ENCODE measurements around the gene KLHL25. TPM values are rescaled to one million over a fixed set of nuclear protein-coding genes. Genes with fewer than 3 reads are reported as not detected.
A peak's percentile ranks its signal among the peaks of the same experiment; 100 is the strongest.

Gene KLHL25
- total and polyA plus RNA-seq, 7 donors: 3.0 to 9.0 (median 5.7) TPM

GRCh38 chr15:85750319-85751290 lies 44.1 kb downstream of the KLHL25 start:
- Histone ChIP-seq H3K27me3 (no peaks in the 10 kb centered on the region), H3K27ac (peak overlapping the region; percentile 66 to 88 (median 76)), H3K9me3 (no peaks in the 10 kb centered on the region), H3K4me1 (peaks cover 0 to 52% (median 42%) of the 10 kb centered on the region in 4 donors), H3K36me3 (peaks cover 7 to 33% (median 16%) of the 10 kb centered on the region in 4 donors), H3K4me3 (peak overlapping the region in 3 of 4 donors; percentile 14 to 23 (median 17))
- DNase-seq: peak; percentile 90
- TF ChIP-seq CTCF (IDR thresholded peaks at IDR 0.05): no peak
- peak; percentile 28 to 55 (median 42) for TF ChIP-seq POLR2AphosphoS5 (IDR thresholded peaks at IDR 0.05)
- intact Hi-C loops (cut with DNase I): loop anchor here (2.0 kb wide), 1 partner anchor 44 kb away; the partner anchor contains the start of gene KLHL25
- 68 to 74% methylated on average over 27 of the region's 27 CpGs for WGBS, 2 donors

- peak overlapping the region; percentile 66 to 88 (median 76) for H3K27ac ChIP-seq
- peaks cover 0 to 43% (median 34%) of the 10 kb centered on the region in 4 donors for H3K4me1 ChIP-seq
- H3K36me3 ChIP-seq: peaks cover 17 to 44% (median 26%) of the 10 kb centered on the region in 4 donors
- WGBS, 2 donors: 74 to 76% methylated on average over 21 of the region's 21 CpGs
- no peak for TF ChIP-seq POLR2AphosphoS5 (IDR thresholded peaks at IDR 0.05)
- TF ChIP-seq CTCF (IDR thresholded peaks at IDR 0.05): no peak
- no peak for TF ChIP-seq EP300 (IDR thresholded peaks at IDR 0.05)
- no peak for TF ChIP-seq POLR2A (IDR thresholded peaks at IDR 0.05)
- no peaks in the 10 kb centered on the region for H3K9me3 ChIP-seq
- intact Hi-C loops (cut with DNase I): loop anchor here (2.0 kb wide), 1 partner anchor 45 kb away; the partner anchor contains the start of gene KLHL25
- H3K27me3 ChIP-seq: no peaks in the 10 kb centered on the region
- DNase-seq: peak; percentile 86
- peak overlapping the region in 3 of 4 donors; percentile 14 to 23 (median 17) for H3K4me3 ChIP-seq
These were observed 45.2 kb downstream of the KLHL25 start for GRCh38 chr15:85749261-85750151.

GRCh38 chr15:85748729-85749128 lies 46.0 kb downstream of the KLHL25 start:
- no peak overlapping the region for H3K4me3 ChIP-seq
- WGBS, 2 donors: 66 to 80% methylated on average over 11 of the region's 11 CpGs

More at GRCh38 chr15:85748729-85749128, 46.0 kb downstream of the KLHL25 start:
- intact Hi-C loops (cut with DNase I): no loop called here
- peaks cover 0 to 43% (median 35%) of the 10 kb centered on the region in 4 donors for H3K4me1 ChIP-seq
- no peaks in the 10 kb centered on the region for H3K9me3 ChIP-seq
- H3K27me3 ChIP-seq: no peaks in the 10 kb centered on the region
- H3K36me3 ChIP-seq: peaks cover 17 to 52% (median 30%) of the 10 kb centered on the region in 4 donors
- peak overlapping the region; percentile 66 to 88 (median 76) for H3K27ac ChIP-seq
- peak; percentile 56 for DNase-seq
- TF ChIP-seq CTCF (IDR thresholded peaks at IDR 0.05) (no peak), EP300 (IDR thresholded peaks at IDR 0.05) (no peak), POLR2AphosphoS5 (IDR thresholded peaks at IDR 0.05) (no peak), POLR2A (IDR thresholded peaks at IDR 0.05) (no peak)

All from sigmoid colon (tissue), 7 donors.